ENCODE results near the gene ISCU.

DNA sequence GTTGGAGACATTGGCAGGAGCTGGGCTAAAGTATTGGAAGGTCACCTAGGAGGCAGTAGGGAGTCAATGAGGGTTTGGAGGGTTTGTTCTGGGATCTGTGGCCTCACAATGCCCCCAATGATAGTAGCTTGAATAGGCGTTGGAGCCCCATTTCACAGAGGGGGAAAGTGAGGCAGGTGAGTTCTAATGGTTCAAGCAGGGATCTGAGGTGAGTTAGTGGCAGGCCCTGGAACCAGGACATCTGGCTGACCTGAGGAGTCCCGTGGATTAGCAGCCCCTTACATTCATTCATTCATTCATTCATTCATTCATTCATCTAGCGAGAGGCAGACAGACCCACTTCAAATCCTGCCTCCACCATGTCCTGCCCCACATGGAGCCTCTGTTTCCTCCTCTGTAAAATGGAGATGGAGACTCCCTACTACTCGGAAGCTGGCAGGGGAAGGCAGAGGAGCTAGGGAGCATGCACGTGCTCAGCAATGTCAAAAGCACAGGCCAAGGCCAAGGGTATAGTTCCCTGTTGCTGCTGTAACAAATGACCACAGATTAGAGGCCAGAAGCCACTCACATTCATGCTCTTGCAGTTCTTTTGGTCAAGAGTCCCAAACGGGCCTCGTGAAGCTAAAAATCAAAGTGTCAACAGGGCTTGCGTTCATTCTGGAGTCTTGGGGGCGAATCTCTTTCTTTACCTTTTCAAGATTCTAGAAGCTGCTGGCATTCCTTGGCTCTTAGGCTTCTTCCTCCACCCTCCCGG, 37.7 kb downstream of the ISCU start:
- TF ChIP-seq, protein P1, sequence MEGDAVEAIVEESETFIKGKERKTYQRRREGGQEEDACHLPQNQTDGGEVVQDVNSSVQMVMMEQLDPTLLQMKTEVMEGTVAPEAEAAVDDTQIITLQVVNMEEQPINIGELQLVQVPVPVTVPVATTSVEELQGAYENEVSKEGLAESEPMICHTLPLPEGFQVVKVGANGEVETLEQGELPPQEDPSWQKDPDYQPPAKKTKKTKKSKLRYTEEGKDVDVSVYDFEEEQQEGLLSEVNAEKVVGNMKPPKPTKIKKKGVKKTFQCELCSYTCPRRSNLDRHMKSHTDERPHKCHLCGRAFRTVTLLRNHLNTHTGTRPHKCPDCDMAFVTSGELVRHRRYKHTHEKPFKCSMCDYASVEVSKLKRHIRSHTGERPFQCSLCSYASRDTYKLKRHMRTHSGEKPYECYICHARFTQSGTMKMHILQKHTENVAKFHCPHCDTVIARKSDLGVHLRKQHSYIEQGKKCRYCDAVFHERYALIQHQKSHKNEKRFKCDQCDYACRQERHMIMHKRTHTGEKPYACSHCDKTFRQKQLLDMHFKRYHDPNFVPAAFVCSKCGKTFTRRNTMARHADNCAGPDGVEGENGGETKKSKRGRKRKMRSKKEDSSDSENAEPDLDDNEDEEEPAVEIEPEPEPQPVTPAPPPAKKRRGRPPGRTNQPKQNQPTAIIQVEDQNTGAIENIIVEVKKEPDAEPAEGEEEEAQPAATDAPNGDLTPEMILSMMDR (IDR thresholded peaks at IDR 0.05): no peak
- no peak for TF ChIP-seq EP300 (IDR thresholded peaks at IDR 0.05)
- no peak for TF ChIP-seq POLR2A (IDR thresholded peaks at IDR 0.05; ENCODE audit: low read depth)

All from esophagus muscularis mucosa (tissue), 4 donors.